ENCODE results near the gene RALGAPA2. TPM values are rescaled to one million over a fixed set of nuclear protein-coding genes. Genes with fewer than 3 reads are reported as not detected.

RALGAPA2 gene
- total and polyA plus RNA-seq, 2 experiments from 2014 or later: 13.1 to 43.4 TPM

GRCh38 chr20:20658871-20659431 is 53.5 kb downstream of the RALGAPA2 start:
- no peaks in the 10 kb centered on the region for H3K4me1 ChIP-seq (ENCODE audit: insufficient read depth)
- DNase-seq (ENCODE audit: low spot score): no peak
- no peaks in the 10 kb centered on the region for H3K27me3 ChIP-seq (ENCODE audit: insufficient read depth)
- TF ChIP-seq NANOG (IDR thresholded peaks at IDR 0.05; ENCODE audit: borderline replicate concordance) (no peak), ZNF114 (CRISPR knock-in tag; IDR thresholded peaks at IDR 0.05) (no peak)
- Mint-ChIP-seq H3K36me3 (ENCODE audit: low read depth) (peaks cover 4% of the 10 kb centered on the region; the same call in 1 of the 3 replicates), H3K4me1 (peaks cover 6% of the 10 kb centered on the region; the same call in 2 of the 3 replicates), H3K27ac (no peak overlapping the region), H3K9me3 (no peaks in the 10 kb centered on the region), H3K27me3 (ENCODE audit: insufficient read depth, low read depth, poor library complexity) (peaks cover 3% of the 10 kb centered on the region), H3K4me3 (no peak overlapping the region)
- H3K79me2 ChIP-seq (replicated peaks; ENCODE audit: insufficient read depth): peaks cover 19% of the 10 kb centered on the region; the same call in 1 of the 2 replicates
- no peaks in the 10 kb centered on the region for H3K36me3 ChIP-seq (ENCODE audit: insufficient read depth)
- H2AFZ ChIP-seq: no peak overlapping the region
- no peak for ATAC-seq
- no peak overlapping the region for H3K4me2 ChIP-seq
- no peaks in the 10 kb centered on the region for H3F3A ChIP-seq (replicated peaks; ENCODE audit: low read depth)
- H3K4me3 ChIP-seq: no peak overlapping the region
- H4K20me1 ChIP-seq (replicated peaks; ENCODE audit: insufficient read depth): no peaks in the 10 kb centered on the region; the same call in 1 of the 2 replicates
- no peaks in the 10 kb centered on the region for H3K9me2 ChIP-seq (ENCODE audit: insufficient read depth)
- H3K27ac ChIP-seq (ENCODE audit: low read depth): no peak overlapping the region

- Histone ChIP-seq H3K9me2 (ENCODE audit: insufficient read depth) (no peaks in the 10 kb centered on the region), H2AFZ (no peak overlapping the region), H4K20me1 (replicated peaks; ENCODE audit: insufficient read depth) (no peaks in the 10 kb centered on the region; the same call in 1 of the 2 replicates), H3K4me3 (no peak overlapping the region), H3K27me3 (ENCODE audit: insufficient read depth) (no peaks in the 10 kb centered on the region), H3K79me2 (replicated peaks; ENCODE audit: insufficient read depth) (peaks cover 19% of the 10 kb centered on the region; the same call in 1 of the 2 replicates), H3K36me3 (ENCODE audit: insufficient read depth) (no peaks in the 10 kb centered on the region), H3F3A (replicated peaks; ENCODE audit: low read depth) (no peaks in the 10 kb centered on the region), H3K27ac (ENCODE audit: low read depth) (no peak overlapping the region), H3K4me2 (no peak overlapping the region), H3K4me1 (ENCODE audit: insufficient read depth) (no peaks in the 10 kb centered on the region)
- no peak for ATAC-seq
- Mint-ChIP-seq H3K4me3 (no peak overlapping the region), H3K4me1 (peaks cover 6% of the 10 kb centered on the region; the same call in 2 of the 3 replicates), H3K27me3 (ENCODE audit: insufficient read depth, low read depth, poor library complexity) (peaks cover 3% of the 10 kb centered on the region), H3K27ac (no peak overlapping the region), H3K36me3 (ENCODE audit: low read depth) (peaks cover 4% of the 10 kb centered on the region; the same call in 1 of the 3 replicates), H3K9me3 (no peaks in the 10 kb centered on the region)
- no peak for DNase-seq (ENCODE audit: low spot score)
- TF ChIP-seq ZNF462 (CRISPR knock-in tag; IDR thresholded peaks at IDR 0.05) (no peak), NANOG (IDR thresholded peaks at IDR 0.05; ENCODE audit: borderline replicate concordance) (no peak), REST (IDR thresholded peaks at IDR 0.05; ENCODE audit: unreplicated experiment) (no peak), STAT1 (IDR thresholded peaks at IDR 0.05; ENCODE audit: unreplicated experiment) (no peak)
Observed at GRCh38 chr20:20658123-20658522, 54.3 kb downstream of the RALGAPA2 start.
